HG03159 (cell line): ENCODE results near the gene FASN.

Experiments used
- ATAC-seq: cut with Tn5 transposase; IDR thresholded peaks from one replicate; pipeline ENCODE4 v1.9.1; 2021; ENCODE audit warnings: mild to moderate bottlenecking, moderate library complexity; ENCODE audit not compliant: unreplicated experiment

The FASN gene

GRCh38 chr17:82030470-82031302 lies 67.3 kb downstream of the FASN start:
- ATAC-seq, result no peak

- ATAC-seq, result no peak
Measured at GRCh38 chr17:82029990-82030469, 68.0 kb downstream of the FASN start.

GRCh38 chr17:82029391-82029790 lies 68.6 kb downstream of the FASN start:
- ATAC-seq, result no peak

GRCh38 chr17:82028966-82029365 lies 69.1 kb downstream of the FASN start:
- ATAC-seq, result no peak
